SK-N-SH treated with all-trans-retinoic acid at 6 μM for 48 hours (cell line): Measurements from ENCODE around the gene SLC4A4.

Source experiments
- ATAC-seq: fragments of 200-7000 bp; cut with Tn5 transposase; 3 replicates; pipeline ENCODE4 v1.9.1; 2020; ENCODE audit warnings: mild to moderate bottlenecking, moderate library complexity
- ARNTL ChIP-seq: fragments of 450-650 bp; formaldehyde crosslinking; IDR thresholded peaks from 2 replicates; pipeline ENCODE4 v1.5.0; 2020; ENCODE audit warnings: low read depth, mild to moderate bottlenecking, moderate library complexity, borderline replicate concordance
- BACH2 ChIP-seq: fragments of 250-450 bp; sonication (Bioruptor Pico); IDR thresholded peaks from 2 replicates; pipeline ENCODE4 v1.9.0; 2021; ENCODE audit warnings: mild to moderate bottlenecking, borderline replicate concordance
- CREB5 ChIP-seq: fragments of 250-450 bp; sonication (Bioruptor Pico); IDR thresholded peaks from 2 replicates; pipeline ENCODE4 v1.5.1; 2020; ENCODE audit warnings: low read depth, mild to moderate bottlenecking, moderate library complexity
- CSDC2 ChIP-seq: fragments of 250-450 bp; sonication (Bioruptor Pico); IDR thresholded peaks from 2 replicates; pipeline ENCODE4 v1.5.0; 2020; ENCODE audit warnings: mild to moderate bottlenecking, moderate library complexity
- CSRNP3 ChIP-seq: fragments of 250-450 bp; sonication (Bioruptor Pico); IDR thresholded peaks from 2 replicates; pipeline ENCODE4 v1.5.1; 2021; ENCODE audit warnings: mild to moderate bottlenecking, moderate library complexity
- ESRRG ChIP-seq: fragments of 250-450 bp; sonication (Bioruptor Pico); IDR thresholded peaks from 2 replicates; pipeline ENCODE4 v1.6.1; 2021; ENCODE audit warnings: mild to moderate bottlenecking
- GLIS3 ChIP-seq: fragments of 250-450 bp; sonication (Bioruptor Pico); IDR thresholded peaks from 2 replicates; pipeline ENCODE4 v1.5.0; 2020; ENCODE audit warnings: mild to moderate bottlenecking, moderate library complexity
- ISL1 ChIP-seq: fragments of 250-450 bp; sonication (Bioruptor Pico); IDR thresholded peaks from 2 replicates; pipeline ENCODE4 v2.1.2; 2022; ENCODE audit warnings: mild to moderate bottlenecking, moderate library complexity
- OSR1 ChIP-seq: fragments of 250-450 bp; sonication (Bioruptor Pico); IDR thresholded peaks from 2 replicates; pipeline ENCODE4 v1.8.0; 2022; ENCODE audit warnings: moderate library complexity, mild to moderate bottlenecking, inconsistent platforms
- PATZ1 ChIP-seq: fragments of 250-450 bp; sonication (Bioruptor Pico); IDR thresholded peaks from 2 replicates; pipeline ENCODE4 v1.8.0; 2020; ENCODE audit warnings: mild to moderate bottlenecking, moderate library complexity, borderline replicate concordance
- POU6F1 ChIP-seq: fragments of 250-450 bp; sonication (Bioruptor Pico); IDR thresholded peaks from 2 replicates; pipeline ENCODE4 v1.8.0; 2021; ENCODE audit warnings: low read depth, mild to moderate bottlenecking, moderate library complexity, borderline replicate concordance
- PPARA ChIP-seq: fragments of 250-450 bp; sonication (Bioruptor Pico); IDR thresholded peaks from 2 replicates; pipeline ENCODE4 v1.5.0; 2020; ENCODE audit warnings: mild to moderate bottlenecking, borderline replicate concordance
- RARB ChIP-seq: fragments of 250-450 bp; sonication (Bioruptor Pico); IDR thresholded peaks from 2 replicates; pipeline ENCODE4 v1.8.0; 2021; ENCODE audit warnings: mild to moderate bottlenecking, moderate library complexity
- SNAI2 ChIP-seq: fragments of 250-450 bp; sonication (Bioruptor Pico); IDR thresholded peaks from 2 replicates; pipeline ENCODE4 v1.5.0; 2020; ENCODE audit warnings: mild to moderate bottlenecking, moderate library complexity
- TCF4 ChIP-seq: fragments of 250-450 bp; sonication (Bioruptor Pico); IDR thresholded peaks from 2 replicates; pipeline ENCODE4 v1.8.0; 2021; ENCODE audit warnings: mild to moderate bottlenecking, moderate library complexity, borderline replicate concordance
- TOX ChIP-seq: fragments of 250-450 bp; sonication (Bioruptor Pico); IDR thresholded peaks from 2 replicates; pipeline ENCODE4 v1.8.0; 2021; ENCODE audit warnings: mild to moderate bottlenecking, moderate library complexity, borderline replicate concordance
- TSHZ2 ChIP-seq: fragments of 250-450 bp; sonication (Bioruptor Pico); IDR thresholded peaks from 2 replicates; pipeline ENCODE4 v1.5.0; 2020; ENCODE audit warnings: mild to moderate bottlenecking, moderate library complexity
- ZC3H10 ChIP-seq: fragments of 250-450 bp; sonication (Bioruptor Pico); IDR thresholded peaks from 2 replicates; pipeline ENCODE4 v1.5.1; 2021; ENCODE audit warnings: mild to moderate bottlenecking, moderate library complexity
- ZFP3 ChIP-seq: fragments of 250-450 bp; sonication (Bioruptor Pico); IDR thresholded peaks from 2 replicates; pipeline ENCODE4 v1.5.0; 2020; ENCODE audit warnings: mild to moderate bottlenecking, moderate library complexity
- ZFP30 ChIP-seq: fragments of 450-650 bp; formaldehyde crosslinking; IDR thresholded peaks from 2 replicates; pipeline ENCODE4 v1.5.0; 2022; ENCODE audit warnings: mild to moderate bottlenecking, moderate library complexity
- ZNF565 ChIP-seq: fragments of 450-650 bp; formaldehyde crosslinking; conservative IDR thresholded peaks from 2 replicates; pipeline ENCODE4 v1.5.0; 2020; ENCODE audit warnings: low read depth, mild to moderate bottlenecking, moderate library complexity
- ZNF70 ChIP-seq: fragments of 450-650 bp; formaldehyde crosslinking; IDR thresholded peaks from 2 replicates; pipeline ENCODE4 v1.5.0; 2020; ENCODE audit warnings: mild to moderate bottlenecking, moderate library complexity

The SLC4A4 gene

GRCh38 chr4:71338846-71339593 is at the start of gene SLC4A4:
Gene SLC4A4, plus strand, starts transcription at chr4:71339020.
- no peak for ATAC-seq
- no peak for TF ChIP-seq BACH2 (CRISPR knock-in tag)
- no peak for TF ChIP-seq RARB (CRISPR knock-in tag)
- no peak for TF ChIP-seq GLIS3
- TF ChIP-seq PATZ1 = no peak
- TF ChIP-seq ESRRG (CRISPR knock-in tag) = no peak
- TF ChIP-seq ZFP30 (CRISPR knock-in tag) = no peak
- TF ChIP-seq ZNF70 (CRISPR knock-in tag) = no peak
- TF ChIP-seq CSDC2 = no peak

- no peak for ATAC-seq
- no peak for TF ChIP-seq TCF4 (CRISPR knock-in tag)
- no peak for TF ChIP-seq ZNF70 (CRISPR knock-in tag)
- no peak for TF ChIP-seq TOX (CRISPR knock-in tag)
- no peak for TF ChIP-seq ESRRG (CRISPR knock-in tag)
- no peak for TF ChIP-seq GLIS3
- no peak for TF ChIP-seq CREB5 (CRISPR knock-in tag)
- no peak for TF ChIP-seq ZFP30 (CRISPR knock-in tag)
- TF ChIP-seq RARB (CRISPR knock-in tag) = no peak
- TF ChIP-seq ZFP3 (CRISPR knock-in tag) = no peak
- TF ChIP-seq ZNF565 = no peak
- TF ChIP-seq ARNTL = no peak
- TF ChIP-seq BACH2 (CRISPR knock-in tag) = no peak
- no peak for TF ChIP-seq SNAI2 (CRISPR knock-in tag)
- TF ChIP-seq TSHZ2 (CRISPR knock-in tag) = no peak
Observed at GRCh38 chr4:71290074-71290473, 48.7 kb upstream of the SLC4A4 start.

- ATAC-seq = no peak
- TF ChIP-seq OSR1 (no peak), CSDC2 (no peak)
Observed at GRCh38 chr4:71290476-71290875, 48.3 kb upstream of the SLC4A4 start.

GRCh38 chr4:71292228-71292627 is 46.6 kb upstream of the SLC4A4 start:
- TF ChIP-seq ESRRG (CRISPR knock-in tag) = no peak
- TF ChIP-seq, all 23 proteins: peak for 0
- no peak for ATAC-seq

GRCh38 chr4:71293705-71294104 is 45.1 kb upstream of the SLC4A4 start:
- no peak for TF ChIP-seq TOX (CRISPR knock-in tag)
- no peak for TF ChIP-seq ZFP30 (CRISPR knock-in tag)
- no peak for TF ChIP-seq ZFP3 (CRISPR knock-in tag)
- no peak for TF ChIP-seq RARB (CRISPR knock-in tag)
- no peak for TF ChIP-seq ZNF565
- no peak for TF ChIP-seq TCF4 (CRISPR knock-in tag)
- no peak for TF ChIP-seq PPARA
- no peak for TF ChIP-seq ARNTL
- TF ChIP-seq ZC3H10 = no peak
- no peak for TF ChIP-seq GLIS3
- no peak for TF ChIP-seq ESRRG (CRISPR knock-in tag)
- ATAC-seq = no peak

- no peak for ATAC-seq
- no peak for TF ChIP-seq TCF4 (CRISPR knock-in tag)
- no peak for TF ChIP-seq ARNTL
- no peak for TF ChIP-seq CREB5 (CRISPR knock-in tag)
- TF ChIP-seq SNAI2 (CRISPR knock-in tag) = no peak
- TF ChIP-seq ZFP3 (CRISPR knock-in tag) = no peak
- no peak for TF ChIP-seq ZNF565
- no peak for TF ChIP-seq POU6F1 (CRISPR knock-in tag)
- TF ChIP-seq ISL1 (CRISPR knock-in tag) = no peak
- TF ChIP-seq CSRNP3 = no peak
Observed at GRCh38 chr4:71294301-71294700, 44.5 kb upstream of the SLC4A4 start.
